NCI-H146 (cell line): ENCODE data around the gene RXFP4.
"Not testable (repeated sequence)": the region's sequence is repeated elsewhere in the genome, so short reads cannot be mapped to it uniquely, and the experiment has no call there.

Experiments
- DNase-seq: peaks from one replicate; lab custom pipeline; 2025; lab: John Stamatoyannopoulos, UW

RXFP4 gene

DNA sequence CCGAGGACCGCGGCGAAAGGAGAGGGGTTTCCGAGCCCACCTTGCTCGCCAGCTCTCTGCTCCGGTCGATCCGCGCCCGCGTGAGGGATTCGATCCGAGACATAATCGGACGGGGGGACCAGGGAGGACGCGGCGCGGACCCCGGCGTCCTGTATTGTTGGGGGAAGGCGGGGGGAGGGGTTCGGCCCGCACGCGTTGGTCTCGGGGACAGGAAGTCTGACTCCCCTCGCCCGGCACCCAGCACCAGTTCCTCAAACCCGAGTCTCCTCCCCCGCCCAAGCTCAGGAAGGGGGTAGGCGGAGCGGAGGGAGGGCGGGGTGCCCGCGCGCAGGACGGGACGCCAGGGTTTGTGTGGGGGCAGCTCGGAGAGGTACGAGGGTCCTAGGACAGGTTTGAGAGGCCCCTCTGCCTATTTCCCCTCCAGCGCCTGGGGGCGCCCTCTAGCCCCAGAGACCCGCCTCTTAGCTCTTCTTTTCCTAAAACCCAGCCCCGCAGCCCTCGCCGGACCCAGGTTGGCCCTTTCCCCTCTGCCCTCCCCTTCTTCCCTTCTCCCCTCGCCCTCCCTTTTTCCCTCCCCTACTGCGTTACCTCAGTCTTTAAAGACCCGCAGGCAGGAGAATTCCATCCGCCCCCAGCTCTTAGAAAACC is 37.0 kb downstream of the RXFP4 start, which contains the start of gene ARHGEF2:
Gene ARHGEF2, minus strand, starts transcription at position 223 of the 648 bp plus-strand sequence. Its CDS starts 120 bp downstream, at position 103.
- peak; percentile 69 for DNase-seq

GRCh38 chr1:155978973-155979429 is 37.6 kb downstream of the RXFP4 start:
- DNase-seq, result no peak

GRCh38 chr1:155979597-155980343 is 38.3 kb downstream of the RXFP4 start:
- no peak for DNase-seq

- no peak for DNase-seq
Measured at GRCh38 chr1:155981266-155982088, 40.0 kb downstream of the RXFP4 start.

DNA sequence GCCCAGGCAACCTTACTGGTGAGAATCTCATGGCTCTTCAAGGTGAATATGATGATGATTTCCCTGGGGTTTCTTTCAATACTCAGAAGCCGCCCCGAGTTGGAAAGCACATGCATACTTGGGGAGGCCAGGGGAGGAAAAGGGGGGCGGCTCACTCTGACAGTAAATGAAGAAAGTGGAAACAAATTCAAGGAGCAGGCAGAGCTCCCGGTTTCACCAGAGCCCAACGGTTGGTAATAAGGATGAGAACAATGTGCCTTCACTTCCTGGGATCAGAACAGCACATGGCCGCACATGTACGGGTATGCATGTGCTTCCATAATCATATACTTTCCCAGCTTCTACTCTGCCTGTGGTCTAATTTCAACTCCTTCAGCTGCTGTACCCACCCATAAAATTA is 40.7 kb downstream of the RXFP4 start:
- DNase-seq, result no peak

DNA sequence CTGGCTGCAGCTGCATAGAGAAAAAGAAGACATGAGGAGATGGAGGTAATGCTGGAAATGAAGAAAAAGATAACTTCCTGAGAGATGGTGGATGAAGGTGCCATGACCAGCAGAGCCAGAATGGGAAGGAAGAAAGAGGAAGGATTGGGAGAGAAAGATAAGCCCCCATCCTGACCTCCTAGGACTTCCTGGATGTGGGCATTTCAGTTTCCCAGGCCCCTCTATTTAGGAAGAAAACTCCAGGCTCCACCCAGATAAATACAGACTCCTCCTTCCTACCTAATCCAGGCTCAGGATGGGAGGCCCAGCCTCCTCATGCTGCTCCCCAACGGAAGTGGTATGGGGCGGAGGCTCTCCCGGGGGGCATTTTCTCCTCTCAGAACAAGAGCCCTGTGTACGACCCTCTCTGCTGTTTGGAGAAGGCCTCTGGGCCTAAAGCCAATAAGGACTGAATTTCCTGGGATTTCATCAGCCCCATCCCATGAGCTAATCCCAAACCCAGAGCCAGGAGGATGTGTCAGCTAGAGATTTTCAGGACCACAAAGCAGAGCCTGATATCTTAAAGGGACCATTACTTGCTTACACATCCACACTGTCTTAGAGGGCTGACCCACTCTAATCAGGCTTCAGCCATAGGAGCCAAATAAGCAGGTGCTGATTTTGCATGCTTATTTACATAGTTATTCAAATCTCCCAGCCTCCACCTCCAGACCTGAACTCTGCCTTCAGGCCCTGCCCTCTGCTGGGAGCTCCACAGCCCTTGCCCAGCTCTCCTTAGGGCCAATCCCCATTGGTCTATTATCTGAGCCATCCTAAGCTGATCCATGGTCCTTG is 42.0 kb downstream of the RXFP4 start:
- peak; percentile 69 for DNase-seq

- peak; percentile 94 for DNase-seq
Measured at GRCh38 chr1:155984341-155984740, 42.9 kb downstream of the RXFP4 start.

DNA sequence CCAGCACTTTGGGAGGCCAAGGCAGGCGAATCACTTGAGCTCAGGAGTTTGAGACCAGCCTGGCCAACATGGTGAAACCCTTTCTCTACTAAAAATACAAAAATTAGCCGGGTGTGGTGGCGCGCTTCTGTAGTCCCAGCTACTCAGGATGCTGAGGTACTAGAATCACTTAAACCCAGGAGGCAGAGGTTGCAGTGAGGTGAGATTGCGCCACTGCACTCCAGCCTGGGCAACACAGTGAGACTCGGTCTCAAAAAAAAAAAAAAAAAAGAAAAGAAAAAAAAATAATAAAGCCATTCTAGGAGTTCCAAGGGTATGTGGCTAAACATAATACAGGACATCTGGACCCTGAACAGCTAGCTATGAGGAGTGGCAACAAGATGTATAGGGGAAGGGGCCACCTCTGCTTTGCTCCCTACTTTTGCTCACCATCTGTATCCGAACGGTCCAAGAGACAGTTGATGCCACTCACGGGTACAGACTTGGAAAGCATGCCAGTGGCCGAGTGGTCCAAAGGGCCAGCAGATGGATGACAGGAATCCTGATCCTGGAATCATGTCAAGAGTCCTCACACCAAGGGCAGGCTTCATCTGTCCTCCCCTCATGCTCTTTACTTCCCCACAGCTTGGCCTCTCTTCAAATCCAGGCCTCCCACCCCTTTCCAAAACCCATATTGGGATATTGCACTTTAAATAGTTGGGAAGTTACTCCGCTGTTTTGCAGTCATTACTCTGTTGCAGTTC is 43.6 kb downstream of the RXFP4 start:
- DNase-seq, result not testable (repeated sequence)

DNA sequence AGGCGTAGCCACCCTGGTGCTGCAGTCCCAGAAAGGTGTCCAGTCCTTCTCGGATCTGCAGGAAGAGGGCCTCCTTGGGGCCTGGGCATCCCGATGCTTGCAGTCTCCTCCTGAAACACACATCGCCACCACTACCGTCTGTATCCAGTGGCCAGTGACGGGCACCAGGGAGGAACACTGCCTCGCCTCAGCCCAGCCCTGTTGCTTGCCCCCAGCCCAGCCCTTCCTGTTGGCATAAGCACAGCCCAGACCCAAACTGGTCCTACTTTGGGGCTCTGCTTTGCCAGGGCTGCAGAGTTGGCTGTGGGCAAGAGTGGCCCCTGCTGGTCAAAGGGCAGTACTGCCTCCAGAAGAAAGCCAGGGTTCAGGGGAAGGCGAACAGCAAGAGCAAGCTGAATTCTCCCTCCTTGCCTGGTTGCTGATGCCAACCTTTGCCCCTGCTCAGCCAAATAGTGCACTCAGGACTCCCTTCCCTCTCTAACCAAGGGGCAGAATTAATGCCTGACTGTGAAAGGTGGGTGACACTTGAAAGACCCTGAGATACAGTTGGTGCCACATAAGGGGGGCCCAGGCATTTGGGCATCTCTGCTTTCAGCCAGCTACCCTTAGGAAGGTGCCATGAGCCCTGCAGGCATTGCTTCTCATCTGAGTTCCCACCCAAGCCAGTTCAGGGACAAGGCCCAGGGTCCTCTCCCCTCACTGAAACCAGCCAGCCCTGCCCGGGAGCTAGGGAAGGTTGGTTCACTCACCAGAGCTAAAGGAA is 48.0 kb downstream of the RXFP4 start:
- DNase-seq, result peak; percentile 52

- DNase-seq, result no peak
Measured at GRCh38 chr1:155990005-155990739, 48.7 kb downstream of the RXFP4 start.
